GM21390 (cell line): ENCODE results near the gene PHIP.
"Not testable (repeated sequence)": the region's sequence is repeated elsewhere in the genome, so short reads cannot be mapped to it uniquely, and the experiment has no call there.

ENCODE experiments used
- ATAC-seq: cut with Tn5 transposase; IDR thresholded peaks from one replicate; pipeline ENCODE4 v1.9.1; 2021; ENCODE audit not compliant: unreplicated experiment

Gene PHIP

GRCh38 chr6:79078075-79078969, at the start of gene PHIP:
TSS of gene PHIP (minus strand) at chr6:79078254. CDS start at chr6:79078068, 186 bp downstream.
- ATAC-seq, result peak; percentile 69

GRCh38 chr6:79127660-79128059, 49.6 kb upstream of the PHIP start:
- ATAC-seq, result no peak

- ATAC-seq, result no peak
These were observed 41.2 kb upstream of the PHIP start for GRCh38 chr6:79119217-79119616.

- no peak for ATAC-seq
These were observed 39.7 kb upstream of the PHIP start for GRCh38 chr6:79117752-79118151.

GRCh38 chr6:79115553-79116182, 37.6 kb upstream of the PHIP start:
- no peak for ATAC-seq

- no peak for ATAC-seq
These were observed 33.5 kb upstream of the PHIP start for GRCh38 chr6:79111549-79111948.

DNA sequence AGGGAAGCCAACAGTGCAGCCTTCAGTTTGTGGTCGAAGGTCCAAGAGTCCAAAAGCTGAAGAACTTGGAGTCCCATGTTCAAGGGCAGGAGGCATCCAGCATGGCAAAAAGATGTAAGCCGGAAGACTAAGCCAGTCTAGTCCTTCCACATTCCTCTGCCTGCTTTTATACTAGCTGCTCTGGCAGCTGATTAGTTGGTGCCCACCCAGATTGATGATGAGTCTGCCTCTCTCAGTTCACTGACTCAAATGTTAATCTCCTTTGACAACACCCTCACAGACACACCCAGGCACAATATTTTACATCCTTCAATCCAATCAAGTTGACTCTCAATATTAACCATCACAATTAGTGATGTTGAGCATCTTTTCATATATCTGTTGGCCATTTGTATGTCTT, 23.1 kb upstream of the PHIP start:
- no peak for ATAC-seq

DNA sequence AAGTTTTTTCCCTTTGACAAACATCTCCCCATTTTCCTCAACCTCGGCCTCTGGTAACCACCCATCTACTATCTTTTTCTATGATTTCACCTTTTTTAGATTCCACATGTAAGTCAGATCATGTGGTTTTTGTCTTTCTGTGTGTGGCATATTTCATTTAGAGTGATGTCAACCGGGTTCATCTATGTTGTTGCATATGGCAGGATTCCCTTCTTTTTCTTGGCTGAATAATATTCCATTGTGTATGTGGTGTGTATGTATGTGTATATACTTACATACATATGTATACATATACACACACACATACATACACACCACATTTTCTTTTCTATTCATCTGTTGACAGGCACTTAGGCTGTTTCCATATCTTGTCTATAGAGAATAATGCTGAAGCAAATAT, 22.2 kb upstream of the PHIP start:
- ATAC-seq, result no peak

GRCh38 chr6:79094938-79095337, 16.9 kb upstream of the PHIP start:
- ATAC-seq, result no peak

- not testable (repeated sequence) for ATAC-seq
These were observed 13.7 kb upstream of the PHIP start for GRCh38 chr6:79091801-79092200.

DNA sequence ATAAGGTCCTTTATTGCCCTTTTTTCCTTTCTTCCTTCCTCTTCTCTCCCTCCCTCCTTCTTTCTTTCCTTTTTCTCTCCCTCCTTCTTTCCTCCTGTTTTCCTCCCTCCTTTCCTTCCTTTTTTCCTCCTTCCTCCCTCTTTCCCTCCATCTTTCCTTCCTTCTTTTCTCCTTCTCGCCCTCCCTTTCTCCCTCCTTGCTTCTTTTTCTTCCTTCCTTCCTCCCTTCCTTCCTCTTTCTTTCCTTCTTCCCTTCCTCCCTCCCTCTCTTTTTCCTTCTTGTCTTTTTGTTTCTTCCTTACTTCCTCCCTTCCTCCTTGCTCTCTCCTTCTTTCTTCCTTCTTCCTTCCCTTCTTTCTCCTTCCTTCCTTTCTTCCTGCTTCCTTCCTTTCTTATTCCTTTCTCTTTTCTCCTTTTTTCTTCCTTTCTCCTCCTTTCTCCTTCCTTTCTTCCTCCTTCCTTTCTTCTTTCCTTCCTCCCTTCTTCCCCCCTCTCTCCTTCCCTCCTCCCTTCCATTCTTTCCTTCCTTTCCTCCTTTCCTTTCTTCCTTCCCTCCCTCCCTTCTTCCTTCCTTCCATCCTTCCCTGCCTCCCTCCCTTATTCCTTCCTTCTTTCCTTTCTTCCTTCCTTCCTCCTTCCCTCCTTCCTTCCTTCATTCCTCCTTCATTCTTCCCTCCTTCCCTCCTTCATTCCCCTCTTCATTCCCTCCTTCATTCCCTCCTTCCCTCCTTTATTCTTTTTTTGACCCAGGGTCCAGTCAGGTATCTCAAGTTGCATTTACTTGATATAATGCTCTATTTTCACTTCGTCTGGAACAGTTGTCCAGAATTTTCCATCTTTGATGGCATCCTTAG, 11.7 kb upstream of the PHIP start:
- no peak for ATAC-seq

DNA sequence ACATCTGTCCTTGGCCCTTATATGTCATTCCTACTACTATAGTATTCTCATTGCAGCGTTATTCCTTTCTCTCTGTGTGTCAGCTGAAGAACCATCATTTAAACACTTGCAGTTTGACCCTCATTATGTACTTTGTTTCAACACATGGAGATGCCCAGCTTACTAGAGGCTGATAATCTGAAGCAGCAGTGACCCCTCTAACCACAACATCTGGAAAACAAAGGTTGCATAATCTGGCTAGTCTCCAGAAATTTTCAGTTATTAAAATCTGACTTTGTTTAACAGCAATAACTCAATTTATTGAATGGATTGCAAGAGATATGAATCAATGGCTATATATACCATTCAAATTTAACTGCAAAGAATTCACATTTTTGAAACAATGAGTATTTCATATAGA, 6.6 kb upstream of the PHIP start:
- ATAC-seq, result no peak

GRCh38 chr6:79082304-79082703, 4.2 kb upstream of the PHIP start:
- no peak for ATAC-seq

GRCh38 chr6:79081663-79082062, 3.6 kb upstream of the PHIP start:
- ATAC-seq, result no peak

GRCh38 chr6:79079561-79080041, 1.5 kb upstream of the PHIP start:
- ATAC-seq, result no peak

- peak; percentile 27 for ATAC-seq
These were observed 359 bp downstream of the PHIP start for GRCh38 chr6:79077715-79078074.

DNA sequence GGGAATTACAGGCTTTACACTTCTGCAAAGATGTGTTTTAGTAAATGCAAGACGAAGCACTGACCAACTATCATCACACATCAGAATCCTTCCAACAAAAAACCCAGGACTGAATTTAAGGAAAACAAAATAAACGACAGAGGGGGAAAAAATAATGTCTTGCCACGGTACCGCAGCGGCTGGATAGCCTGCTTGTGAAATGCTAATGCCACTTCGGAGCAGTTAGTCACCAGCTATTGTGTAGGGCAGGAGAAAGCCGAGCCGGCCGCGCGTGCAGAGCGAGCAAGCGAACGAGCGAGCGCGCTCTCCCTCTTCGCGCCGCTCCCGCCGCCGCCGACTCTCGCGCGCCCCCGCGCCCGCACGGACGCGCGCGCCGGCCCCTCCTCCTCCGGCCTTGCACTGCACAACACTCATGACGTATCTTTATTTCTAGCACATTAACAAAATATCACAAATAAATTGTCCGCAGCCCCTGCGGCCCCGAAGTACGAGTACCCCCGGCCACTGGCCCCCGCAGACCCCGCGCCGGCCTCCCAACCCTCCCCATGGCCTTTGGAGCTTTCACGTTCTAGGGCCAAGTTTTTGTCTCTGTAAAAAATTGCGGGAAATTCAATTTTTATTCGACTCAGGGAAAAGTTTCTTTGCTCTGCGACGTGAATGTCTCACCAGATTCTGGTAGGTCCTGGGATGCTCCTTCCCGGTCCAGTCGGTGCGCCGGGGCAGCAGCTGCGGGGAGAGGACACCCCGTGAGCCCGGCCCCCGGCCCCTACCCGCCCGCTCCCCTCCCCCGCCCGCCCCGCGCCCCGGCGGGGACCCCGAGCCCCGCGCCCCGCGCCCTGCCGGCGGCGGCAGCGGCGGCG, 1.0 kb downstream of the PHIP start:
- peak; percentile 44 for ATAC-seq

DNA sequence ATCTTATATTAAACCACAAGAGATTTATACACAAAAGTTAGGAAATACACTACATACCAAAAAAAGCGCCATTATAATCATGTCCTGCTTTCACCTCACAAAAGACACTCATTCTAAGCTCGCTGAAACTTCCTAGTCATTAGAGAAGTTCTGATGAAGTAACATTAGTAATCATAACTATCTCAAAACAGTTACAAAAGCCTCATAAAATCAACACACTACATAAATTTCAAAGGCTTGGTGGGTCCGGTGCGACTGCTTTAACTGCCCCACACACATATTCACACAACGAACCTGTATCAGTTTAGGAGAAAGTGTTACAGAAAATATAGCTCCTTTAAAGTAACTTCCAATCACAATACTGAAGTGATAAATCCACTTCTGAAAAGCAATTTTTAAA, 1.9 kb downstream of the PHIP start:
- ATAC-seq, result no peak

DNA sequence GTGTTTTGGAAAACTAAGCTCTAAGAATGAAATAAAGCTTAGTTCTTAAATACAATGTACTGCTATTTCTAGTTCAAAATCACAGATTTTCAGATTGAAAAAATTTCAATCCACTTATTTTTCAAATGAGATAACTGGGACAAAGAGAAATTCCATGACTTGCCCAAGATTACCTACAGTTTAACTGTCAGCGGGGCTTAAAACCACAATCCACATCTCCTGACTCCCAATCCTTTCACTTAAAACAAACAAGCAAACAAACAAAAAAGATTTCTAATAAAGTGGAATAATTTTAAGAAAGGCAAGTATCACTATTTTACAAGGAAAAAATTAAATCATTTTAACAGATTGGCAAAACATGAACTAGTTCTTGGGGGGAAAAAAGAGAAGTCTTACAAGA, 4.2 kb downstream of the PHIP start:
- no peak for ATAC-seq

DNA sequence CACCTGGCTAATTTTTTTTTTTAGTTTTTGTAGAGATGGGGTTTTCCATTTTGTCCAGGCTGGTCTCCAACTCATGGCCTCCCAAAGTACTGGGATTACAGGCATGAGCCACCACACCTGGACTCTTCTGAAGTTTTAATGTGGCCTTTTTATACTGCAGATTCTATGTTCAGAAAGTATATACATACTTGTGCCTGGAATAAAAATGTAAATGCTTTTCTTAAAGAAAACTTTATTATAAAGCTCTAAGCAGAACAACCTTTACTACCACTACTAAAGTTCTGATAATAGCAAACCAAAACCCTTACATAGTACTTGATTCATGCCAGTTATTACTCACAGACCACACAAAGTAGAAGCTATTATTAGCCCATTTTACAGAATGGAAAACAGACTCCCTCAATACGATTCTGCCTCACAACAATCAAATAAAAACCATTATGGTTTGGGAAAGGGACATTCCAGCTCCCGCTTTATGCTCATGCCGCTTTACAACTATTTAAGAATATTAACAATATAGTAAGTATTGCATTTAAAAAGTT, 5.3 kb downstream of the PHIP start:
- ATAC-seq, result peak; percentile 18
